ENCODE measurements around the gene CEP85.

CEP85 gene, protein sequence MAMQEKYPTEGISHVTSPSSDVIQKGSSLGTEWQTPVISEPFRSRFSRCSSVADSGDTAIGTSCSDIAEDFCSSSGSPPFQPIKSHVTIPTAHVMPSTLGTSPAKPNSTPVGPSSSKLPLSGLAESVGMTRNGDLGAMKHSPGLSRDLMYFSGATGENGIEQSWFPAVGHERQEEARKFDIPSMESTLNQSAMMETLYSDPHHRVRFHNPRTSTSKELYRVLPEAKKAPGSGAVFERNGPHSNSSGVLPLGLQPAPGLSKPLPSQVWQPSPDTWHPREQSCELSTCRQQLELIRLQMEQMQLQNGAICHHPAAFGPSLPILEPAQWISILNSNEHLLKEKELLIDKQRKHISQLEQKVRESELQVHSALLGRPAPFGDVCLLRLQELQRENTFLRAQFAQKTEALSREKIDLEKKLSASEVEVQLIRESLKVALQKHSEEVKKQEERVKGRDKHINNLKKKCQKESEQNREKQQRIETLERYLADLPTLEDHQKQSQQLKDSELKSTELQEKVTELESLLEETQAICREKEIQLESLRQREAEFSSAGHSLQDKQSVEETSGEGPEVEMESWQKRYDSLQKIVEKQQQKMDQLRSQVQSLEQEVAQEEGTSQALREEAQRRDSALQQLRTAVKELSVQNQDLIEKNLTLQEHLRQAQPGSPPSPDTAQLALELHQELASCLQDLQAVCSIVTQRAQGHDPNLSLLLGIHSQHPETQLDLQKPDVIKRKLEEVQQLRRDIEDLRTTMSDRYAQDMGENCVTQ

DNA sequence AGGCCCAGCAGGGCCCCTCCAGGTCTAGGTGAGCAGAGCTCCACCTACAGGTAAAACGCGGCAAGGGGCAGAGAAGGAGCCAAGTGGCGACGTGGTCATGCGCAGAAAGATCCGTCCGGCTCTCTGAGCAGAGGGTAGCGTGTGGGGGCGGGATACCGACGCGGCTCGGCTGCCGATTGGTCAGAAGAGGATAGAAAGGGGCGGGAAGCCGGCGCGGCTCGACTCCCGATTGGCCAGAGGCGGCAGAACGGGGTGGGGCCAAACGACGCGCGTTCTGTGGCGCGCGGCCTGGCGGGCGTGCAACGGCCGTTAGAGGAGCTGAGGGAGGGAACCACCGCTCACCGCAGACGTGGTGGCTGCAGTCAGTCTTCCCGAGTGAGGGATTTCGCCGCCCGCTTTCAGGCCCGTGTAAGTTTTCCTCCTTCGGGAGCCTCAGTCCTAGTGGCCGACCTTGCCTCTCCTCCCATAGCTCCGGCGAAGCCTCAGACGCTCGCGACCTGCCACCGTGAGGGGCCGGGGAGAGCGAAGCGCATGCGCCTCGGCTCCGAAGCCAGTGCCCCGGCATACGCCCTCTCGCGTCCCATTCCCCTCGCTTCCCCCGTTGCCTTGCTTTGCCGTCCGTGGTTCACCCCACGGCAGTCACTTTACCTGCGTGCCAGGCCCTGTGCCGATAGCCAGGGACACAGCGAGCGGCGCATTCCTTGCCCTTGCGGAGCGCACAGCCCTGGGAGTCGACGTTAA is at the start of gene CEP85:
Gene CEP85, plus strand, starts transcription at position 298 of the 741 bp plus-strand sequence. CDS start 5,584 bp downstream, outside the sequence.
- FAIRE-seq: peak; percentile 99

DNA sequence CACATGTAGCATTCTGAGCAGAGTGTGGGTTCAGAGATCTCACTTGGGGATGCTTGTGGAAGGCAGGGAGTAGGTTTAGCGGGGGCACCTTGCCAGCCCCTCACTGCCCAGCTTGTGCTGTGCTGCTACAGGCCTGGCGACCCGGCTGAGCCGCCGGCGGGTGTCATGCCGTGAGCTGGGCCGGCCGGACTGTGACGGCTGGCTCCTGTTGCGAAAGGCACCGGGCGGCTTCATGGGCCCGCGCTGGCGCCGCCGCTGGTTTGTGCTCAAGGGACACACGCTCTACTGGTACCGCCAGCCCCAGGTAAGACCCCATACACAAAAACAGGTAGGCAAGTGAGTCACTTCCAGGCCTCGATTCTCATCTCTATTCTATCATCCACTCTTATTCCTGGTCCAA is 49.1 kb upstream of the CEP85 start:
- no peak for FAIRE-seq

DNA sequence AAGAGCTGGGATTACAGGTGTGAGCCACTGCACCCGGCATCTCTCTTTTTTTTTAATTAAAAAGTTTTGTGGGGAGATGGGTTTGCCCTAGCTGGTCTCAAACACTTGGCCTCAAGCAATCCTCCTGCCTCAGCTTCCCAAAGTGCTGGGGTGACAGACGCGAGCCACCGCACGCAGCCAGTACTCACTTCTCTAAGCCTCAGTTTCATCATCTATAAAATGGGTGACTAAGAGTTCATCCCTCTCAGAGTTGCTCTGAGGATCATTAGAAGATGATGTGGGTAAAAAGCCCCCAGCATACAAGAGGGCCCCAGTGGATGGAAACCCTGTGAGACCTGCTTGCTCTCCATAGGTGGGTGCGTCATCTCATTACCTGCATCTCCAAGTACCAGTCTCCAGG is 46.1 kb upstream of the CEP85 start:
- no peak for FAIRE-seq

DNA sequence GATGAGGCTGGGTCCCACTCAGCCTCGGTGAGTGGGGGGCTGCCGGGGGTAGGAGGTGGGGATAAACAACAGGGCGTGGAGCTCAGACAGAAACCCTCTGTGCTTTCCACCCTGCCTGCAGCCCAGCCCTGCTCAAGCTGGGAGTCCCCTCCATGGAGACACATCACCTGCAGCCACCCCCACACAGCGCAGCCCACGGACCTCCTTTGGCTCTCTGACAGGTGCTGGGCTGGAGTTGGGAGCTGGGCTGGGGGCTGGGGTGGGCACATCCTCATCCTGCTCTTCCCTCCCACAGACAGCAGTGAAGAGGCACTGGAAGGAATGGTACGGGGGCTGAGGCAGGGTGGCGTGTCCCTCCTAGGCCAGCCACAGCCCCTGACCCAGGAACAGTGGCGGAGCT is 45.5 kb upstream of the CEP85 start:
- no peak for FAIRE-seq

DNA sequence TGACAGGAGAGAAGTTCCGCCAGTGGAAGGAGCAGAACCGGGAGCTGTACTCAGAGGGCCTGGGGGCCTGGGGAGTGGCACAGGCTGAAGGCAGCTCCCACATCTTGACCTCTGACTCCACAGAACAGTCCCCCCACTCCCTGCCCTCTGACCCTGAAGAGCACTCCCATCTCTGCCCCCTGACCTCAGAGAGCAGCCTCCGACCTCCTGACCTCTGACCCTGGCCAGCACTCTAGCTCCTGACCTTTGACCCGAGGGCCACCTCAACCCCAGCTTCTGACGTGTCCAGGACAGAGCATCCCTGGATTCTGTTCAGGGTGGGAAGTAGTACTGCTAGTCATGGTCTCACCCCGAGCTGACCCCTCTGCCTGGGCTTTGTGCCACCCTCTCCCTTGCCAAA is 44.7 kb upstream of the CEP85 start:
- no peak for FAIRE-seq

DNA sequence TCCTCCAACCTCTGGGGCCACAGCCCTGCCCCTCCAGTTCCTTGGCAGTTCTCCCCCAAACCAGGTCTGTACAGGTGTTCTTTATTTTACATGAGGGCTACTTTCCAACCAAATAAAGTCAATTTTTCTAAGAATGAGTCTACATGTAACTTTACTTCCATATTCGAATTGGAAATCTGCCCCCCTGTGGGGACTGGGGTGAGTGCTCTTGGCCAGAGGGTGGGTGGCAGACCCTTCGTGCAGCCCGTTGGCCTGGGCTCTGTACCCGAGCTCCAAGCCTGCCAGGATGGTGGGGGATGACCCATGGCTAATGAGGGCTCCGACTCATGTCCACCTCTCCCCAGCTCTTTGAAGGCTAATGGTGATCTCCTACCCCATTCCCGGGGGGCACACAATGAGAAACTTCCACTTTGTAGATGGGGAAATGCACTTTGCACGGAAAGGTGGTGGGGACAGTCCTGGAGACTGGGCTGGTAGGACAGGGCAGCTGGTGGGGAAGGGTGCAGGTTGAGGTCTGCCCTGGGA is 44.2 kb upstream of the CEP85 start:
- no peak for FAIRE-seq

- FAIRE-seq: no peak
Measured at GRCh38 chr1:26190373-26190987, 43.5 kb upstream of the CEP85 start, which contains the start of gene CATSPER4. Gene CATSPER4, plus strand, starts transcription at chr1:26190602. Its CDS starts 26 bp downstream, at chr1:26190628.

- FAIRE-seq: no peak
Measured at GRCh38 chr1:26191739-26192138, 42.3 kb upstream of the CEP85 start.

DNA sequence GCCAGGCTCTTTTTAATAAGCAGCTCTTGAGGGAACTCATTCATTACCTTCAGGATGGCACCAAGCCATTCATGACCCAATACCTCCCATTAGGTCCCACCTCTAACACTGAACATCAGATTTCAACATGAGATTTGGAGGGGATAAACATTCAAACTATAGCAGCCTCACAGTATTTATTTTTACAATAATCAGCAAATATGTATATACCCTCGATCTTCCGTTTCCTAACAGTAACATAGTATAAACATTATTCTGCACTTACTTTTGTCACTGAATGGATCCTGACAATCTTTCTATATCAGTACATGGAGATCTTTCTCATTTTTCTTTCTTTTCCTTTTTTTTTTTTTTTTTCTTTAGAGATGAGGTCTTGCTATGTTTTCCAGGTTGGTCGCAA is 38.2 kb upstream of the CEP85 start:
- no peak for FAIRE-seq

DNA sequence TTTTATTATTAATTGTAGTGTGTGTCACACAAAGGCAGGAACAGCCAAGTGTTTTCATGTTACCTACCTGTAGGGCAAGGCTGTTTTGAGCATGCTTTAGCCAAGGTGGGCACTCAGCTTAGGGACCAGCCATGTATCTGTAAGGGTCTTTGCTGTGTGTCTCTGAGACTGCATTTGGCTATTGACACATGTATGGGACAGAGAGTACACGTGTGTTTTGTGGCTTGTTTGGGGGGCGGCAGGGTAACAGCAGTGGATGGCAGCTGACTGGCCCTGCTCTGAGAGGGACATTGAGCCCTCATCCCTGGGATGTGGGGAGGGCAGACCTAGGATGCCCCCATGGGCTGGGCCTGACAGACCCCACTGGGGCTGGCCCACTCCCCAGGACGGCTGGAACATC is 36.7 kb upstream of the CEP85 start:
- no peak for FAIRE-seq

DNA sequence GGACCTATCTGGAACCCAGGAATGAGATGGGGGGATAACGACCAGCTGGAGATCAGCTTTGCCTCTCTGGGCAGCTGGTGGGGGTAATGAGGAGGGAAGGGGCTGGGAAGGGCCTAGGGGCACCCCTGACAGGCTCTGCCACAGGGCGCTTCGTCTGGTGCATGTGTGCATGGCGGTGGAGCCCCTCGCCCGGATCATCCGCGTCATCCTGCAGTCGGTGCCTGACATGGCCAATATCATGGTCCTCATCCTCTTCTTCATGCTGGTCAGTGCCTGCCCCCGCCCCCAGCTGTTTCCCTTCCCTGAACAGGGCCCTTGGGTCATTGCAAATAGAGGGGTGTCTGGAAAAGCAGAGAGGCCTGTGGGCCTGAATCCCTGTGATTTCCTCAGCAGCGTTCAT is 36.2 kb upstream of the CEP85 start:
- no peak for FAIRE-seq

- no peak for FAIRE-seq
Measured at GRCh38 chr1:26200413-26200812, 33.6 kb upstream of the CEP85 start.

GRCh38 chr1:26203642-26204318 is 30.2 kb upstream of the CEP85 start:
- no peak for FAIRE-seq

- no peak for FAIRE-seq
Measured at GRCh38 chr1:26210147-26210870, 23.7 kb upstream of the CEP85 start.

DNA sequence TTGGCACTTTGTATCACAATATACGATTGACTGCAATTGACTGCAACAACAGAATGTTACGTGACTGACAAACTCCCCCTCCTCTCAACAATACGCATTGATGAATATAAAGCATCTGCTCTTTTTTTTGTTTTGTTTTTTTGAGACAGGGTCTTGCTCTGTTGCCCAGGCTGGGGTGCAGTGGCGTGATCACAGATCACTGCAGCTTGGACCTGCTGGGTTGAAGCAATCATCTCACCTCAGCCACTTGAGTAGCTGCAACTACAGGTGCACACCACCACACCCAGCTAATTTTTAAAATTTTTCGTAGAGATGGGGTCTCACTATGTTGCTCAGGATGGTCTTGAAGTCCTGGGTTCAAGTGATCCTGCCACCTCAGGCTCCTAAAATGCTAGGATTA is 21.3 kb upstream of the CEP85 start:
- no peak for FAIRE-seq

GRCh38 chr1:26213335-26213905 is 20.6 kb upstream of the CEP85 start:
- no peak for FAIRE-seq

- no peak for FAIRE-seq
Measured at GRCh38 chr1:26215246-26215645, 18.8 kb upstream of the CEP85 start.

DNA sequence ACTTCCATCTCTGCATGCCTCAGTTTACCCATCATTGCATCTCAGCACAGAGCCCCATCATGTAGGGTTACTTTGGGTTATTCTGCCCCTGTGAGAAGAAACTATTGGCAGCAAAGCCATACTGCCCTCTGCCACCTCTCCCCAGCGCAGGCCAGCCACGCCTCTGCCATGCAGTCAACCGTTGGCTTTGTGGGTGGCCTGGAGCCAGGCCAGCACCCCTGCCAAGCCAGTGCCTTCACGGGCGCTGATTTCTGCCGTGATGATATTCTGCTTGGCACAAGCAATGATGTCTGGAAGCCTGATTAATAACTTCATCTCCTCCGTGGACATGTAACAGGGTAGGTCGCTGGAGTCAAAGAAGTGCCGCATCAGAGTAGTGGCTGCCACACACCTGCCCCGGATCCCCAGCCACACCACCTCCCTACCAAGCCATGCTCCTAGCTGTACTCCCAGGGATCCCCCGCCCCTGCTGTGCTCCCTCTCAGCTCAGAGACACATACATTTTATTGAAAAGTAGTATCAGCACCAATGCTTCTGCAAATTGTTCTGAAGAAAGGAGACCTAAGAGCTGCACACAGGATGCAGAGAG is 15.0 kb upstream of the CEP85 start:
- FAIRE-seq: no peak

DNA sequence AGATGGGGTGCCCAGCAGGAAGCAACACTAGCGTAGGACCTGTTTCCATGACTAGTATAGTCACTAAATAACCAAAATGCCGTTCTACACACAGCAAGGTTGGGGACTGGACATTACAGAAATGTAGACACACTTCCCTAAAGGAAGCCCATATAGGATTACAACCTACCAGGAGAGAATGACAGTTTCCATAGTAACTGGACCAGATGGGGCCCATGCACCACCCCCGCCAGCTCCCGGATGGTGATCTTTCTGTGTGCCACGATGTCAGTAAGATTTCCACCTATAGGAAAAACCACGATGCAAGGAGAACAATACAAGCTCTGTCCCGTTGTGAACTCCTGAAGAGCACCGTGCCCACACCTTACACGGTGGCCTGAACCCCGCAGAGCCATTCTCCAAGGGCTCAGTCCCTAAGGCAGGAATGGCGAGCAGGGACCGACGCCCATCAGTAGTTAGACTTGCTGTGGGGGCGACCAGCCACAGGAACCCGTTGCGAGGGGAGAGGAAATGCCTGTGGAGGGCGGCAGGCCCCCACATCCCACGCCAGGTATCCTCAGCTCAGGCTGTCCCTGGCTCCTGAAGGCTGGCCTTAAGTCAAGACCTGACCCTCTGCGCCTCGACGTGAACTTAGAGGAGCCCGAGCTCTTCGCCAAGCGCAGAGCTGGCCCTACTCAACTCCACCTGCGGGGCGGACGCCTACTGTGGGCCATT is 13.6 kb upstream of the CEP85 start:
- no peak for FAIRE-seq

- no peak for FAIRE-seq
Measured at GRCh38 chr1:26221094-26221493, 12.9 kb upstream of the CEP85 start.

Data from A204.1 (cell line).